Measurements from ENCODE around the gene KIF2A.

GRCh38 chr5:62312674-62313073 lies 6.7 kb downstream of the KIF2A start:
- no peak for TF ChIP-seq ZBTB7A (IDR thresholded peaks at IDR 0.05; ENCODE audit: borderline replicate concordance, control insufficient read depth, low read depth, low read length)
- no peak for TF ChIP-seq CTCFL (IDR thresholded peaks at IDR 0.05; ENCODE audit: borderline replicate concordance, insufficient read depth, low read depth, low read length, poor library complexity, severe bottlenecking)
- no peak for TF ChIP-seq ETV6 (IDR thresholded peaks at IDR 0.05; ENCODE audit: borderline replicate concordance in 1 of 2, low read depth in 2 of 2, low read length in 1 of 2)
- TF ChIP-seq ETV6 (CRISPR knock-in tag; IDR thresholded peaks at IDR 0.05; ENCODE audit: borderline replicate concordance) = no peak
